ENCODE measurements around the gene NFIB. TPM values are rescaled to one million over a fixed set of nuclear protein-coding genes. Genes with fewer than 3 reads are reported as not detected.
A peak's percentile ranks its signal among the peaks of the same experiment; 100 is the strongest.

Gene NFIB
- total and polyA plus RNA-seq, 10 of the 15 experiments (the other 5 are each of a cell fraction or from before 2014, with no cell fraction given): under 0.01 to 0.19 (median 0.05) TPM; not detected in 3

- H3K9me3 ChIP-seq (replicated peaks; ENCODE audit: control insufficient read depth, insufficient read depth, low read length): no peaks in the 10 kb centered on the region
- DNase-seq (ENCODE audit: low read depth, low spot score): no peak
- POLR2A ChIA-PET: no interaction called here
- H3K4me1 ChIP-seq (ENCODE audit: control insufficient read depth, insufficient read depth, low read length): no peaks in the 10 kb centered on the region
- no peaks in the 10 kb centered on the region for H3K36me3 ChIP-seq (ENCODE audit: control insufficient read depth in 2 of 2, insufficient read depth in 2 of 2, low read length in 1 of 2)
- in situ Hi-C loops (cut with MboI) (no loop called here), intact Hi-C loops (cut with micrococcal nuclease; ENCODE audit: unreplicated experiment) (no loop called here)
- H3K9ac ChIP-seq (ENCODE audit: control insufficient read depth, insufficient read depth, low read length): no peak overlapping the region
- no peak for ATAC-seq
- no peak overlapping the region for H3K27ac ChIP-seq (ENCODE audit: control insufficient read depth, insufficient read depth)
- H3K4me3 ChIP-seq: no peak overlapping the region
- SMC1A ChIA-PET (ENCODE audit: uncharacterized antibody, unreplicated experiment): no interaction called here
- H3K4me2 ChIP-seq (ENCODE audit: control insufficient read depth, insufficient read depth): no peak overlapping the region
- no peak for TF ChIP-seq STAT3 (IDR thresholded peaks at IDR 0.05; ENCODE audit: low read depth, low read length)
- H4K20me1 ChIP-seq (ENCODE audit: control insufficient read depth, insufficient read depth): no peaks in the 10 kb centered on the region
- RAD21 ChIA-PET (ENCODE audit: unreplicated experiment): interaction anchor here (0.7 kb wide), 1 partner anchor 355 kb away, joined by 3 read pairs; no protein-coding TSS in a partner anchor
- H2AFZ ChIP-seq (ENCODE audit: control insufficient read depth, low read depth, low read length): no peak overlapping the region
- FAIRE-seq: no peak
- CTCF ChIA-PET: interaction anchor here (1.4 to 1.5 kb wide), 2 partner anchors 8 to 10 kb away, joined by 3 read pairs; no protein-coding TSS in a partner anchor
- no TSS peak for BruUV-seq (replicated peaks)
- no peaks in the 10 kb centered on the region for H3K79me2 ChIP-seq (ENCODE audit: control insufficient read depth, insufficient read depth, low read length)
- 0% methylated on average over 1 of the region's 1 CpG for WGBS (ENCODE audit: insufficient coverage, insufficient replicate concordance, low lambda C conversion rate, missing lambda C conversion rate)
- H3K27me3 ChIP-seq (replicated peaks in 1 of 2; ENCODE audit: control insufficient read depth in 2 of 2, insufficient read depth in 2 of 2, low read length in 1 of 2): no peaks in the 10 kb centered on the region; a peak in 2 of 4 replicates
Observed at GRCh38 chr9:14248149-14248548, 65.8 kb downstream of the NFIB start.

- H3K27me3 ChIP-seq (replicated peaks in 1 of 2; ENCODE audit: control insufficient read depth in 2 of 2, insufficient read depth in 2 of 2, low read length in 1 of 2): no peaks in the 10 kb centered on the region; a peak in 2 of 4 replicates
- RAD21 ChIA-PET (ENCODE audit: unreplicated experiment): interaction anchor here (0.7 kb wide), 1 partner anchor 355 kb away, joined by 3 read pairs; no protein-coding TSS in a partner anchor
- H3K9ac ChIP-seq (ENCODE audit: control insufficient read depth, insufficient read depth, low read length): no peak overlapping the region
- DNase-seq (ENCODE audit: low read depth, low spot score): no peak
- H3K4me3 ChIP-seq: no peak overlapping the region
- intact Hi-C loops (cut with micrococcal nuclease; ENCODE audit: unreplicated experiment) (no loop called here), in situ Hi-C loops (cut with MboI) (no loop called here)
- H3K79me2 ChIP-seq (ENCODE audit: control insufficient read depth, insufficient read depth, low read length): no peaks in the 10 kb centered on the region
- no peaks in the 10 kb centered on the region for H4K20me1 ChIP-seq (ENCODE audit: control insufficient read depth, insufficient read depth)
- TF ChIP-seq EP300 (IDR thresholded peaks at IDR 0.05; ENCODE audit: borderline replicate concordance in 1 of 2, control insufficient read depth in 1 of 2, low read depth in 2 of 2, low read length in 2 of 2): no peak
- TF ChIP-seq BCL11A (IDR thresholded peaks at IDR 0.05; ENCODE audit: low read depth, low read length): peak; percentile 41; the same call in 1 of the 2 replicates
- TF ChIP-seq ZBTB33 (IDR thresholded peaks at IDR 0.05): no peak
- TF ChIP-seq MTA2 (IDR thresholded peaks at IDR 0.05; ENCODE audit: low read depth): peak; percentile 76
- no peak for TF ChIP-seq ATF3 (IDR thresholded peaks at IDR 0.05; ENCODE audit: borderline replicate concordance, extremely low read depth, low read depth, low read length)
- ATAC-seq: peak; percentile 55
- POLR2A ChIA-PET: no interaction called here
- SMC1A ChIA-PET (ENCODE audit: uncharacterized antibody, unreplicated experiment): no interaction called here
- BruUV-seq (replicated peaks): no TSS peak
- CTCF ChIA-PET: interaction anchor here (1.4 to 1.5 kb wide), 2 partner anchors 7 to 10 kb away, joined by 3 read pairs; no protein-coding TSS in a partner anchor
- no peak for FAIRE-seq
- no peak overlapping the region for H2AFZ ChIP-seq (ENCODE audit: control insufficient read depth, low read depth, low read length)
- no peak overlapping the region for H3K27ac ChIP-seq (ENCODE audit: control insufficient read depth, insufficient read depth)
- WGBS (ENCODE audit: insufficient coverage, insufficient replicate concordance, low lambda C conversion rate, missing lambda C conversion rate): 33% methylated on average over 1 of the region's 1 CpG
- H3K36me3 ChIP-seq (ENCODE audit: control insufficient read depth in 2 of 2, insufficient read depth in 2 of 2, low read length in 1 of 2): no peaks in the 10 kb centered on the region
- no peak overlapping the region for H3K4me2 ChIP-seq (ENCODE audit: control insufficient read depth, insufficient read depth)
- H3K4me1 ChIP-seq (ENCODE audit: control insufficient read depth, insufficient read depth, low read length): no peaks in the 10 kb centered on the region
- no peaks in the 10 kb centered on the region for H3K9me3 ChIP-seq (replicated peaks; ENCODE audit: control insufficient read depth, insufficient read depth, low read length)
Observed at GRCh38 chr9:14247577-14247976, 66.4 kb downstream of the NFIB start.

Measured in GM12878 (cell line).